ENCODE results near the gene ANKRD11.

DNA sequence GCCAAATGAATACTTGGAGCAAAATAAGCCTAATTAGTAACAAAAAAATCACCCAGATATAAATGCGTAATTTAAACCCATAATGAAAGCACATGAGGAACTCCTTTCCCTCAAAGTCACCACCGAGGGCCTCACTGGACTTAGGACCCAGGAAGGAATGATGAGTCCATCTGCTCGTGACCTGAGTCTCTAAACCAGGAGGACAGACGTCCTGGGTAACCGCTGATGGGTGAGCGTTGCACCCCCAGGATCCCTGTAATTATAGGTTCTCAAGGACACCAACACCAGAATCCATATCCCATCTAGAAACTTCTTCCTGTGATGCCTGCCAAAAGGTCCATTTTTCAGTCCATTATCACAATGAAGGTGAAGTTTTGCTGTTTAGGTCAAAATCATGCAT, 151.5 kb downstream of the ANKRD11 start:
- TF ChIP-seq, protein P1, sequence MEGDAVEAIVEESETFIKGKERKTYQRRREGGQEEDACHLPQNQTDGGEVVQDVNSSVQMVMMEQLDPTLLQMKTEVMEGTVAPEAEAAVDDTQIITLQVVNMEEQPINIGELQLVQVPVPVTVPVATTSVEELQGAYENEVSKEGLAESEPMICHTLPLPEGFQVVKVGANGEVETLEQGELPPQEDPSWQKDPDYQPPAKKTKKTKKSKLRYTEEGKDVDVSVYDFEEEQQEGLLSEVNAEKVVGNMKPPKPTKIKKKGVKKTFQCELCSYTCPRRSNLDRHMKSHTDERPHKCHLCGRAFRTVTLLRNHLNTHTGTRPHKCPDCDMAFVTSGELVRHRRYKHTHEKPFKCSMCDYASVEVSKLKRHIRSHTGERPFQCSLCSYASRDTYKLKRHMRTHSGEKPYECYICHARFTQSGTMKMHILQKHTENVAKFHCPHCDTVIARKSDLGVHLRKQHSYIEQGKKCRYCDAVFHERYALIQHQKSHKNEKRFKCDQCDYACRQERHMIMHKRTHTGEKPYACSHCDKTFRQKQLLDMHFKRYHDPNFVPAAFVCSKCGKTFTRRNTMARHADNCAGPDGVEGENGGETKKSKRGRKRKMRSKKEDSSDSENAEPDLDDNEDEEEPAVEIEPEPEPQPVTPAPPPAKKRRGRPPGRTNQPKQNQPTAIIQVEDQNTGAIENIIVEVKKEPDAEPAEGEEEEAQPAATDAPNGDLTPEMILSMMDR (IDR thresholded peaks at IDR 0.05; ENCODE audit: insufficient read depth, low read length, poor library complexity, severe bottlenecking): no peak
- TF ChIP-seq EZH2phosphoT487 (conservative IDR thresholded peaks at IDR 0.05; ENCODE audit: low read length): no peak

Data from SU-DHL-6 (cell line).